GM18907 (cell line): ENCODE data around the gene ADRA2C.
"Not testable (repeated sequence)": the region's sequence is repeated elsewhere in the genome, so short reads cannot be mapped to it uniquely, and the experiment has no call there.

Experiments used
- ATAC-seq: cut with Tn5 transposase; IDR thresholded peaks from one replicate; pipeline ENCODE4 v1.9.1; 2021; ENCODE audit warnings: mild to moderate bottlenecking, moderate library complexity; ENCODE audit not compliant: unreplicated experiment

ADRA2C gene

DNA sequence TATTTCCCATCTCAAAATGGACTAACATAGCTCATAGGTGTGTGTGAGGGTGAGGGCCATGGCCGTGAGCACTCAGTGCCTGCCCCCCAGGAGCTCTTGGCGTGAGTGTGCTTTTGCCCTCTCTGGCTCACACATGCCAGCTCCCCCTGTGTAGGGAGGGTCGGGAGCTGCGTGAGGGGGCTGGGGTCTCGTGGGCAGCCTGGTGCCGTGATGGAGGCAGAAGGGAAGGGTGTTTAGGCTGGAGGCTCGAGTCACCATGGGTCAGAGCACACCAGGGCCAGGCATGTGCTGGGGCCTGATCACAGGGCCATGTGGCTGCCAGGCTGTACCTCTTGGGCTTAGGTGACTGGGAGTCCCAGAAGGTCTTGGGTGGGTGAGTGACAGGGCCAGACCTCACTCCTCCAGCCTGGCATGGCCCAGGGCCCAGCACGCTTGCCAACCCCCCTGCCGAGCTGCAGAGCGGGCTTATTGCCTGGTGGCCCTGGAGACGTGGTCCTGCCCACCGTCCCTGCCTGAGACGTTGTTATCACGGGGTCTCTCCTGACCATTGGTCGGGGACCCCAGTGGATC is 44.0 kb downstream of the ADRA2C start:
- ATAC-seq: no peak

DNA sequence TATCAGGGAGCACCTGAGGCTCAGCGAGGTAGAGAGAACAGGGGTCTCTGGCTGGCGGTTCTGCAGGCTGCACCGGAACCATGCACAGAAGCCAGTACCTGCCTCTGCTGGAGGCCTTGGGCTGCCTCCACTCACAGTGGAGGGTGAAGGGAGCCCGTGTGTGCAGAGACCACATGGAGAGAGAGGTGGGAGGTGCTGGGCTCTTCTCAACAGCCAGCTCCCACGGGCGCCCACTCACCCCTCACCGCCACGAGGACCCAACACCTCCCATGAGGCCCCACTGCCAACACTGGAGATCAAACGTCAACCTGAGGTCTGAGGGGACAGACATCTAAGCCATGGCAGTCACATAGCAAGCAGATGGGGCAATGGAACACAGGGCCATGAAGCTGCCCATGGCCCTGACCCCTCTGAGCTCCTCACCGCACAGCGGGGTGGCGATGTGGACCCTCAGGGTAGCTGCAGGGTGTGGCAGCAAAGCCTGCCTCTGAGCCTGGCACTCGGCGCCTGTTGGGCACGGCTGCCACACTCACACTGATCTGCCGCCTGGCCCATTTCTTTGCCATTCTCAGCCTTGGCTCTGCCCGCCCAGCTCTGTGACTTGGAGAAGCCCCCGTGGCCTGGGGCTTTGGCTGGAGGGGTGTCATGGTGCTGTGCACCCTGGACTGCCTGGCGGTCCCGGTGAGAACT is 44.8 kb downstream of the ADRA2C start:
- no peak for ATAC-seq

GRCh38 chr4:3811621-3812020 is 45.4 kb downstream of the ADRA2C start:
- ATAC-seq: no peak

GRCh38 chr4:3812211-3812934 is 46.2 kb downstream of the ADRA2C start:
- no peak for ATAC-seq

- ATAC-seq: no peak
These were observed 47.2 kb downstream of the ADRA2C start for GRCh38 chr4:3813151-3814052.

DNA sequence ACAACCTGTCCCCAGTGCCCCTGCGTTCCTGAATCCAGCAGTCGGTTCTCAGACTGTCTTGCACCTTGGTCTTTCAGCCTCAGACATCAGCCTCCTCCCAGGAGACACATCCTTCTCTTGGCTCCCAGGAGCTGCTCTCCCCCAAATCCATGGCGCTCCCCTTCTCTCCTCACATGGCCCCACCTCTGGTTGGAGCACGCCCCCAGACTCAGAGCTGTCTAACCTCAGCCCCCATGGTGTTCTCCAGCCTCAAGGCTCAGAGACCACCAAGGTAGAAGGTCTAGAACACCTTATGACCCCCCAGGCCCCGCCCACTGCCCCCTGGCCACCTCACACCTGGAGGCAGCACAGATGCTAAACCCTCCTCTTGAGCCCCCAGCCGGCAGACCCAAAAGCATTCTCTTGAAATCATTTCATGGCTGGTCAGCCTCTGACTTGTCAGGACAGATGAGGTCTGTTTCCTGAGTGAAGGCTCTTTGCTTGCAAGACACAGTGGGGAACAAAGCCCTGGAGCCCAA is 47.9 kb downstream of the ADRA2C start:
- ATAC-seq: no peak

DNA sequence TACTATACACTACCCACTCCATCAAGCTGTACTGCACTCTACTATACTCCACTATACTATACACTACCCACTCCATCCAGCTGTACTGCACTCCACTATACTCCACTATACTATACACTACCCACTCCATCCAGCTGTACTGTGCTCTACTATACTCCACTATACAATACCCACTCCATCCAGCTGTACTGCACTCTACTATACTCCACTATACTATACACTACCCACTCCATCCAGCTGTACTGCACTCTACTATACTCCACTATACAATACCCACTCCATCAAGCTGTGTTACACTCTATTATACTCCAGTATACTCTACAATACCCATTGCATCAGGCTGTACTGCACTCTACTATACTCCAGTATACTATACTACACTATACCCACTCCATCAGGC is 48.7 kb downstream of the ADRA2C start:
- not testable (repeated sequence) for ATAC-seq

DNA sequence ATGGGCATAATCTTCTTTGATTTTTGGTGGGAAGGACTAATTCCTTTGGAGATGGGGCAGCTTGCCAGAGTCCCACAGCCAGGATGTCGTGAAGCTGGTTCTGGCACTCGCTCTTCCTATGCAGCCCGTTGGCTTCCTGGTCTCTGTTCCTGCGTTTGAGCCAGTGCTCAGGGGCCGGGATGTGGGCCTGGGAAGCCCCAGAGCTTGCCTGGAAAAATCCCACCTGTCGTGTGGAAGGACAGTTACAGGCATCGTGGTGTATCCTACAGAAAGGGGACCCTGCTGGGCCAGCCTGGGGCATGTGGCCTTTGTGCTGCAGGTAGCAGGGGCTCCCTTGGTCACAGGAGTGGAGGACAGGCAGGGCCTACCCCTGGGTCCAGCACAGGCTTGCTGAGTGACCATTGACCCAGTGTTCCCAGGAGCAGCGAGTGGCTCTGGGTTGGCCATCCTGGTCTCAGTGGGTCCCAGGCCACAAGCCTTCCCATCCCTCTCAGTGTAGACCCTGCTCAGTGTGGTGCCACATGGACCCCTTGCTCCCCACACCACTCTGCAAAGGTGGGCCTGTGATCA is 50.2 kb downstream of the ADRA2C start:
- no peak for ATAC-seq

DNA sequence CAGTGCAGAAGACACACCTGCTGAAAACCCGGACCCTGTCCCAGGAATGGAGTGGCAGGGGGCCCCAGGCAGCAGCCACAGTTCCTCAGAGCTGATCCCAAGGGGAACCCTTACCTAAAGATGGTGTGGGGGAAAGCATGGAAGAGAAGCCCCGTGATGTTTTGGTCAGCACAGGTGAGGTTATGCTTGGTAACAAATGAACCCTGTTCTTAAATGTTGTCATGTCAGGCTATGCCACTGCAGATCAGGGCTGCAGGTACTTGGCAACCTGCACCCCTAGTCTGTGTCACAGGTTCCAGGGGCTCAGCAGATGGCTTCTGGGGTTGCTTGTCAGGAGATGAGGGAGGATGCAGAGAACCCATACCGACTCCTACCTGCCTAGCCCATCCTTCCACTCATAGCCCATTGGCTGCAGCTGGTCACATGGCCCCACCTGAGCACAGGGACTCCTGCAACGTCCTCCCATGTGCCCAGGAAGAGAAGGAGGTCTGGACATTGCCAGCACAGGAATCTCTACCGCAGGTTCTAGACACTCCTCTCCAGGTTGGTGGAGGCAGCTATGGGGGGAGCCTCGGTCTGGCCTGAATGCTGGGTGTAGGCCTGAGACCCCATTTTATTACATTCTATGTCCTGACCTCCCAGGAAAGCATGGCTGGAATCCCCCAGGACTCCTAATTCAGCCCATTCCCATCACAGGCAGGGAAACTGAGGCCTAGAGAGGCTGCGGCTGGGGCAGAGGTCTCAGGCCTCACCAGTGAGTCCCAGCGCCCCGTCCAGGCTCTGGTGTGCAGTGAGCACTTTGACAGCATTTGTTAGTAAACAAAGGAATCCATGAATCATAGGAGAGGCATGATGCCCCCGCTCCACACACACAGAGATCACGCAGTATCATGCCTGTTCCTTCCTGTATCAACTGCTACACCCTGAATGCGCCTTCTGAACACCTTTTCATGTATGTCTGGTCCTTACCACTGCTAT is 51.1 kb downstream of the ADRA2C start:
- ATAC-seq: no peak
